Activated T-helper 17 cell treated with anti-CD3 and anti-CD28 coated beads, Interleukin-2, amount 50 U/mL, for 72 hours (primary cell): ENCODE results near the gene ETFA. TPM values are rescaled to one million over a fixed set of nuclear protein-coding genes. Genes with fewer than 3 reads are reported as not detected.

Experiments used
- ATAC-seq: fragments of 150-1000 bp; cut with Tn5 transposase; replicated peaks from 2 replicates; pipeline ENCODE4 v1.10.0; 2021; ENCODE audit warnings: mild to moderate bottlenecking, moderate library complexity
- H3K27ac Mint-ChIP-seq: one replicate; pipeline ENCODE4 v1.8.0; 2022; ENCODE audit warnings: mixed read lengths
- H3K27me3 Mint-ChIP-seq: one replicate; pipeline ENCODE4 v1.8.0; 2022; ENCODE audit warnings: mixed read lengths
- H3K36me3 Mint-ChIP-seq: one replicate; pipeline ENCODE4 v1.8.0; 2022; ENCODE audit warnings: low read depth, mild to moderate bottlenecking, mixed read lengths
- H3K4me1 Mint-ChIP-seq: one replicate; pipeline ENCODE4 v1.8.0; 2022; ENCODE audit warnings: mixed read lengths
- H3K4me3 Mint-ChIP-seq: one replicate; pipeline ENCODE4 v1.8.0; 2022; ENCODE audit warnings: mild to moderate bottlenecking, mixed read lengths
- H3K9me3 Mint-ChIP-seq: one replicate; pipeline ENCODE4 v1.8.0; 2022; ENCODE audit warnings: mixed read lengths
- total RNA-seq, 2 donors: library from RNA; stranded (reverse); gene quantifications; one replicate each; pipeline ENCODE4 v1.2.3, GENCODE V29; 2022

Gene ETFA
- total RNA-seq, 2 donors from 2014 or later: 113 to 185 TPM

GRCh38 chr15:76336254-76337058 lies 25.2 kb upstream of the ETFA start, which contains the start of gene ISL2:
Gene ISL2 (plus strand): TSS chr15:76336773. CDS start chr15:76336884, 111 bp downstream.
- peak within 1 kb of the TSS; percentile 55 for H3K27ac Mint-ChIP-seq
- peak; percentile 66 for ATAC-seq
- H3K36me3 Mint-ChIP-seq: peaks cover 25% of the 10 kb centered on the region
- no peaks in the 10 kb centered on the region for H3K9me3 Mint-ChIP-seq
- peaks cover 57% of the 10 kb centered on the region for H3K27me3 Mint-ChIP-seq
- peak within 1 kb of the TSS; percentile 82 for H3K4me3 Mint-ChIP-seq
- H3K4me1 Mint-ChIP-seq: peaks cover 34% of the 10 kb centered on the region

- H3K4me1 Mint-ChIP-seq: peaks cover 34% of the 10 kb centered on the region
- ATAC-seq: no peak
- H3K27ac Mint-ChIP-seq: no peak overlapping the region
These were observed 24.3 kb upstream of the ETFA start for GRCh38 chr15:76335307-76336253.

GRCh38 chr15:76334438-76335306 lies 23.4 kb upstream of the ETFA start:
- no peak overlapping the region for H3K27ac Mint-ChIP-seq
- H3K4me1 Mint-ChIP-seq: peaks cover 27% of the 10 kb centered on the region
- peak overlapping the region; percentile 82 for H3K4me3 Mint-ChIP-seq
- peaks cover 17% of the 10 kb centered on the region for H3K36me3 Mint-ChIP-seq
- H3K27me3 Mint-ChIP-seq: peaks cover 59% of the 10 kb centered on the region
- no peaks in the 10 kb centered on the region for H3K9me3 Mint-ChIP-seq
- ATAC-seq: no peak

More at GRCh38 chr15:76335307-76336253, 24.3 kb upstream of the ETFA start:
- Mint-ChIP-seq H3K4me3 (peak overlapping the region; percentile 82), H3K36me3 (peaks cover 24% of the 10 kb centered on the region), H3K9me3 (no peaks in the 10 kb centered on the region), H3K27me3 (peaks cover 60% of the 10 kb centered on the region)

GRCh38 chr15:76333720-76334437 lies 22.6 kb upstream of the ETFA start:
- Mint-ChIP-seq H3K27ac (no peak overlapping the region), H3K27me3 (peaks cover 61% of the 10 kb centered on the region), H3K36me3 (peaks cover 16% of the 10 kb centered on the region), H3K4me3 (no peak overlapping the region), H3K4me1 (peaks cover 26% of the 10 kb centered on the region), H3K9me3 (no peaks in the 10 kb centered on the region)
- ATAC-seq: no peak

- H3K27me3 Mint-ChIP-seq: peaks cover 58% of the 10 kb centered on the region
- peaks cover 20% of the 10 kb centered on the region for H3K4me1 Mint-ChIP-seq
- no peak for ATAC-seq
These were observed 22.0 kb upstream of the ETFA start for GRCh38 chr15:76333309-76333708.

GRCh38 chr15:76332796-76333195 lies 21.5 kb upstream of the ETFA start:
- peaks cover 20% of the 10 kb centered on the region for H3K4me1 Mint-ChIP-seq
- no peak overlapping the region for H3K4me3 Mint-ChIP-seq
- ATAC-seq: no peak
- H3K36me3 Mint-ChIP-seq: peaks cover 16% of the 10 kb centered on the region
- H3K9me3 Mint-ChIP-seq: no peaks in the 10 kb centered on the region
- no peak overlapping the region for H3K27ac Mint-ChIP-seq
- peaks cover 62% of the 10 kb centered on the region for H3K27me3 Mint-ChIP-seq

More at GRCh38 chr15:76333309-76333708, 22.0 kb upstream of the ETFA start:
- Mint-ChIP-seq H3K27ac (no peak overlapping the region), H3K9me3 (no peaks in the 10 kb centered on the region), H3K36me3 (peaks cover 16% of the 10 kb centered on the region), H3K4me3 (no peak overlapping the region)

GRCh38 chr15:76330080-76330680 lies 18.9 kb upstream of the ETFA start:
- H3K9me3 Mint-ChIP-seq: no peaks in the 10 kb centered on the region
- H3K27me3 Mint-ChIP-seq: peaks cover 50% of the 10 kb centered on the region
- H3K36me3 Mint-ChIP-seq: no peaks in the 10 kb centered on the region
- peaks cover 4% of the 10 kb centered on the region for H3K4me1 Mint-ChIP-seq
- no peak overlapping the region for H3K27ac Mint-ChIP-seq
- no peak overlapping the region for H3K4me3 Mint-ChIP-seq
- ATAC-seq: no peak

GRCh38 chr15:76328958-76329357 lies 17.7 kb upstream of the ETFA start:
- H3K4me3 Mint-ChIP-seq: no peak overlapping the region
- H3K27me3 Mint-ChIP-seq: peaks cover 43% of the 10 kb centered on the region

GRCh38 chr15:76328106-76328696 lies 16.9 kb upstream of the ETFA start:
- H3K27me3 Mint-ChIP-seq: peaks cover 47% of the 10 kb centered on the region
- no peak overlapping the region for H3K27ac Mint-ChIP-seq
- no peaks in the 10 kb centered on the region for H3K4me1 Mint-ChIP-seq
- H3K36me3 Mint-ChIP-seq: no peaks in the 10 kb centered on the region
- ATAC-seq: no peak
- H3K4me3 Mint-ChIP-seq: no peak overlapping the region
- H3K9me3 Mint-ChIP-seq: no peaks in the 10 kb centered on the region

More at GRCh38 chr15:76328958-76329357, 17.7 kb upstream of the ETFA start:
- H3K4me1 Mint-ChIP-seq: peaks cover 1% of the 10 kb centered on the region
- ATAC-seq: no peak
- no peak overlapping the region for H3K27ac Mint-ChIP-seq
- H3K36me3 Mint-ChIP-seq: no peaks in the 10 kb centered on the region
- H3K9me3 Mint-ChIP-seq: no peaks in the 10 kb centered on the region

GRCh38 chr15:76327191-76328105 lies 16.2 kb upstream of the ETFA start:
- no peak overlapping the region for H3K27ac Mint-ChIP-seq
- H3K9me3 Mint-ChIP-seq: no peaks in the 10 kb centered on the region
- peaks cover 48% of the 10 kb centered on the region for H3K27me3 Mint-ChIP-seq
- no peaks in the 10 kb centered on the region for H3K4me1 Mint-ChIP-seq
- ATAC-seq: no peak
- no peak overlapping the region for H3K4me3 Mint-ChIP-seq
- no peaks in the 10 kb centered on the region for H3K36me3 Mint-ChIP-seq

- H3K9me3 Mint-ChIP-seq: no peaks in the 10 kb centered on the region
- no peak overlapping the region for H3K4me3 Mint-ChIP-seq
- H3K4me1 Mint-ChIP-seq: no peaks in the 10 kb centered on the region
- no peak overlapping the region for H3K27ac Mint-ChIP-seq
- H3K27me3 Mint-ChIP-seq: peaks cover 48% of the 10 kb centered on the region
- no peak for ATAC-seq
- H3K36me3 Mint-ChIP-seq: no peaks in the 10 kb centered on the region
These were observed 14.4 kb upstream of the ETFA start for GRCh38 chr15:76325704-76326103.

GRCh38 chr15:76324066-76324465 lies 12.8 kb upstream of the ETFA start:
- Mint-ChIP-seq H3K27me3 (peaks cover 41% of the 10 kb centered on the region), H3K9me3 (no peaks in the 10 kb centered on the region), H3K4me1 (no peaks in the 10 kb centered on the region), H3K36me3 (no peaks in the 10 kb centered on the region), H3K27ac (no peak overlapping the region), H3K4me3 (no peak overlapping the region)
- ATAC-seq: no peak
